Stimulated activated CD4-positive, alpha-beta T cell treated with anti-CD3 and anti-CD28 coated beads, Interleukin-4, amount 100 ng/mL, for 1 hour (primary cell): ENCODE data around the gene TAGLN.

ENCODE experiments used
- DNase-seq: peaks from one replicate; pipeline ENCODE4 v3.0.0-alpha.2; 2020

The TAGLN gene

GRCh38 chr11:117217141-117218084, 18.2 kb downstream of the TAGLN start:
- DNase-seq: no peak

- no peak for DNase-seq
Measured at GRCh38 chr11:117218133-117218915, 19.2 kb downstream of the TAGLN start.

DNA sequence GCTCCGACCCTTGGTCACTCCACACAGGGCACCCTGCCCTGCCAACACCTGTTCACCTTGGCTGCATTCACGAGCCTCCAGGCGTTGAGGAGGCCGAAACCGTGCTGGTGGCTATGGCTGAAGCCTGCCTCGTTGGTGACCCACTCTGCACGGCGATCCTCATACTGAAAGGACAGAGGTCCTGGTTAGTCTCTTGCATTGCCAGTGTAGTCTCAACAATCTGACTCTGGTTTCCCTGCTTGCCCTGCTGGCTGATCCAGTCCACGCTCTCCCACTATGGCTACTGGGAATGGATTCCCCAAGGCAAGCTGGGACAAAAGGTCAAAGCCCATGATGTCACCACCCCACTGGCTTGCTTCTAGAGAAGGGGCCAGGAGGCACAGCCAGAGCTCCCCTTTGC, 19.8 kb downstream of the TAGLN start:
- no peak for DNase-seq

DNA sequence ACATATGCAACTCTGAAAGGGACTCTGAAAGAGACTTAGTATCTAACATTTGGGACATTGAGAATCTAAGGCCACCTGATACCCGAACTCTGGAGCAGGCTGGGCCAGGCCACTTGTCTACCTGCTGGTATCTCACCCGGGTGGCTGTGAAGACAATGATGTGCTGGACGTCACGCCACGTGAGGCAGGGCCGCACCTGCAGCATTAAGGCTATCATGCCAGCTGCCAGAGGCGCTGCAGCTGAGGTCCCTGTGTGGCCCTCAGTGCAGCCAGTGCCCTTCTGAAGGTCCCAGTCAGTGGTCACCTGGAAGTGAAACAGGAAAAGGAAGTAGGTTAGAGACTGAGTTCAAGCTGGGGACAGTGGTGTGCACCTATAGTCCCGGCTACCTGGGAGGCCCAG, 20.3 kb downstream of the TAGLN start:
- DNase-seq: no peak

- no peak for DNase-seq
Measured at GRCh38 chr11:117219995-117220394, 20.8 kb downstream of the TAGLN start.

- no peak for DNase-seq
Measured at GRCh38 chr11:117220568-117220967, 21.4 kb downstream of the TAGLN start.

DNA sequence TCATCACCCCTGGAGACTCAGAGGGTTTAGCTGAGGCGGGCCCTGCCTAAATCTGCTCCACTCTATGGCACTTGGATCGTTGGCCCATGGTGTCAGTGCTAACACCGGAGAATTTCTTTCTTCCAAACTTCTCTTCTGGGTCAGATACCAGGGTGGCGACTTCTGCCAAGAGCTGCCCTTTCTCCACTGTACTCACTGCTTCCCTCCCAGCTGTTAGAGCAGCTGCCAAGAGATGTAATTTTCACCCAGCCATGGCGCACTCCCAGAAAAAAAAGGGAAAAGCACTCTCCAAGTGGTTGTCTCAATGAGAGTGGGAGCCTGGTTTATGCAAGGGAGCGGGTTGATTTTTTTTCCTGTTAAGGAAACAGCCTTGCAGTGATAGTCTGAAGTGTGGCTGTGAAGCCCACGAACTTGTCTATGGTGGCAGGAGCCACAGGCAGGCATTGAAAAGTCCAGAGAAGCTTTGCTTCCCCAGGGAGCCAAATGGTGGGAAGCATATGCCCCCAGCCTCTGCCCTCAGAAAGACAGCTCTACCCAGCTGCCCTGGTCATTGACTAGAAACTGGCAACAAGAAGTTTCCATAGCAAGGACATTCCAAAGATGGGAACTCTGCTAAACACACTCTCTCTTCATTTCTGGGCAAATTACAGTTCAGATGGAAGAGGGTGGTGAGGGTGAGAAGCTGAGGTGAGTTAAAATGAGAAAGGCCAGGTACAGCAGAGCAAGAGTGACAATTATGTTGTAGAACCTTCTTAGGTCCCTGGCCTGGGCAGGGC, 22.0 kb downstream of the TAGLN start:
- no peak for DNase-seq

DNA sequence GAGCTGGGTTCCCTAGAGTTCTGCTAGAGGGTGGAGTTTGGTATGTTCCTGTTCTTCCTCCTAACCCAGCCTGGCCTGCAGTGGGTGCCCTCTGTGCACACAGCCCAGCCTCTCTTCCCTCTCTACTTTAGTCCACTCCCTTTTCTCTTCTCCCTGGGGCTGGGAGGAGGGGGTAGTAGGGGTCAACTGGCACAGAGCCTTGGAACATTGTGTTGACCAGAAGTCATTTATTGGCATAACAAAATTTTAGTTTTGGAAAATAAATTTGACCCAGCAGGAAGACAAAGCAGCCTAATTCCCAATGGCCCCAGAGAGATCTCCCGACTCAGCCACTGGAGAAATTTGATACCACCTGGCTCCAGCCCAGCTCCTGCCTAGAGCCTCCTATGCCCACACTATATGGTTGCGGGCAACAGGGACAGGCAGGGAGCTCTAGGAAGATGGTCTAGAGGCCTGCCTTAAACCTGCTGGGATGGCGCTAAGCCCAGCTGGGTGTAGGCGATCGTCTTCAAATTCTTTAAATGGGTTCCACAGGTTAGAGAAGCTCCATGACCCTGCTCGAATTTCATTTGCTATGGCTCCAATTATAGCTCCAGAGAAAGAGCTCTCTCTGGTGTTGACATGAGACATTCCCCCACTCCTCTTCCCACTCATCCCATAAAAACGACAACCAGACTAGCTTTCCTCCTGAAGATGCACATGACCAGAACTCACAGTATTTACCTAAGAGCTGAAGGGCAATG, 22.8 kb downstream of the TAGLN start:
- DNase-seq: no peak

DNA sequence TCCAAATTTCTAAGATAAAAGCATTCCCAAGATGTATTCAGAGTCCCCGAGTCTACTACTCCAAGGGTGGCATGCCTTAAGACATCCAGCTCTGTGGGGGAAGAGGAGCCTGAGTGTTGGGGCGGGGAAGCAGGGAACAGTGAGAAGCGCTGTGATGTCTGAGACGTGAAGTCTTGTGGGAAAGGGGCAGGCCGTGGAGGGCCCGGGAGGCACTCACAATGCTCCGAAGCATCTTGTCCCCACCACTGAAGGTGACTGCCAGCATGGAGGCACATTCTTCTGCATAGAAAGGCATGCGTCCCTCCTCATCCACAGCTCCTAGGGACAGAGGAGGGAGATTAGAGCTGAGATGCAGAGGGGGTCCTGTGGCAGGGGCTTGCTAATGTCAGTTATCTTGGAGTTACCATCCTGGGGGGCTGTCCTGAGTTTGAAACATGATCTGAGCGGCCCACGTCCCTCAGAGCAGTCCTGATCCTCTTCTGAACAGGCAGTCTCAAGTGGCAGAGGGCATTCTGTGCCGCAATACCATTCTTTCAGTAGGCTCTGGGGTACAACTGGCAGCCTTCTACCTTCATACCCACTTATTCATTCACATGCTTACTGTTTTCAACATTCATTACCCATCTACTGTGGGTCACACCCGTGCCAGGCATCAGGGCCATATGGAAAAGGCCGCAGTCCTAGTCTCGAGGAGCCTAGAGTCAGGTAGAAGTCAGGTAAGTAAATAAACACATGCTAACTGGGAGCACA, 24.0 kb downstream of the TAGLN start:
- DNase-seq: no peak

DNA sequence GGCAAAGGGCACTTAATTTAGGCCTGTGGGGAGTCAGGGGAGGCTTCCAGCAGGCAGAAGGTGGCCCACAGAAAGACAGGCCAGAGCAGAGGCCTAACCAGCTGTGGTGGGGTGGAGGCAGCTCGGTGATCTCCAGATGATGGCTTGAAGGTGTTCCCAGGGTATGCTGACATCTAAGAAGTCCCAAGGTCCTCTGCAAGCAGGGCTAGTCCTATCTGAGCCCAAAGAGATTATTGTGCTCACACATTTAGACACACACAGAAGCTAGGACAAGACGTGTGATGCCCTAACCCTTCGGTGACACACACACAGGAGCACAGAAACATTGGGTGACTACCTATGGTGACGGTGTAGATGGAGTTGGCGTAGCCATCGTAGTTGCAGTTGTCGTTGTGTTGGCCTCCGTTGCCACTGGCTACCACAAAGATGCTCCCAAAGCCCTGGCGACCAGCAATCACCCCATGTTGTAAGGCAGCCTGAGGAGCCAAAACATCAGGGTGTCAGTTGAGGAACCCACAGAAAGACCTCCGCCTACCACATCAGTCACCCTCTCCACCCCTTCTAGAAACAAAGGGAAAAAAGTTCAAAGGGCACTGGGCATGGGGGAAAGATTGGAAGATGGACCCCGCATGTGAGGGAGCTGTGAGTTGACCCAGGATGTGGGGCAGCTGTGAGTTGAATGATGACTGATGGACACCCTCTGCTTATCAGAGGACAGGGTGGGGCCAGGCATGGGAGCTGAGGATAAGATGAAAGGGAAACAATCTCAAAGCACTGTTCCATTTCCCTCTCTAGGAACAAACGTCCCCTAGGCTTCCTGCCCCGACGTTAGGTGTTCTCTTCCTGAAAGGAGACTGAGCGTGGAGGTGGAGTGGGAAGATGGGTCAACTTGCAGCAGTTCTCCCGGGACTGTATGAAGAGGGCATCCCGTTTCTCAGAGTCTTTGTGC, 24.8 kb downstream of the TAGLN start:
- no peak for DNase-seq

DNA sequence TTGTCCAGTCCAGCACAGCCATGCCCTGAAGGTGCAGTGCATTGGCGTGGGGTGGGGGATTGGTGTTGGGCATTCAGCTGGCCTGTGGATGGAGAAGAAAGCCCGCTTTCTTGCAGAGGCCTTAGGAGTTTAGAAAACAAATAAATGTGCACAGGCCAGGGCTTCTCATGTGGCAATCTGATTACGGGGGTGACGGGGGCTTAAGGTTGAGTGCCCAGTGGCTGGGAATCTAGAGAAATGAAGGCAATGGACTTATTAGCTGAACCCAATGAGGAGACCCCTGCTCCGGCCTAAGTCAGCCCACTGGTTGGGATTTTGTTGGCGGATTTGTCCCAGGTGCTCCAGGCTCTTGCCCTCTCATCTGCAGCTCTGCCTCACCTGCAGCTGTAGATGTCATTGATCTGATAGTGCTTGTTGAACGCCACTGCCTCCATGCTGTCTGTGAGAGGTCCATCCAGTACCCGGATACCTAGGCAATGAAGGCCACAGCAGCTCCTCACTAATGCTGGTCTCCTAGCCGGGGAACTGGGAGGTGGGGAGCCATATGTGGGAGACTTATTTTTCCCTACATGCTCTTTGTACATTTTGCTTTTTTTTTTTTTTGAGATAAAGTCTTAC, 26.5 kb downstream of the TAGLN start:
- no peak for DNase-seq

DNA sequence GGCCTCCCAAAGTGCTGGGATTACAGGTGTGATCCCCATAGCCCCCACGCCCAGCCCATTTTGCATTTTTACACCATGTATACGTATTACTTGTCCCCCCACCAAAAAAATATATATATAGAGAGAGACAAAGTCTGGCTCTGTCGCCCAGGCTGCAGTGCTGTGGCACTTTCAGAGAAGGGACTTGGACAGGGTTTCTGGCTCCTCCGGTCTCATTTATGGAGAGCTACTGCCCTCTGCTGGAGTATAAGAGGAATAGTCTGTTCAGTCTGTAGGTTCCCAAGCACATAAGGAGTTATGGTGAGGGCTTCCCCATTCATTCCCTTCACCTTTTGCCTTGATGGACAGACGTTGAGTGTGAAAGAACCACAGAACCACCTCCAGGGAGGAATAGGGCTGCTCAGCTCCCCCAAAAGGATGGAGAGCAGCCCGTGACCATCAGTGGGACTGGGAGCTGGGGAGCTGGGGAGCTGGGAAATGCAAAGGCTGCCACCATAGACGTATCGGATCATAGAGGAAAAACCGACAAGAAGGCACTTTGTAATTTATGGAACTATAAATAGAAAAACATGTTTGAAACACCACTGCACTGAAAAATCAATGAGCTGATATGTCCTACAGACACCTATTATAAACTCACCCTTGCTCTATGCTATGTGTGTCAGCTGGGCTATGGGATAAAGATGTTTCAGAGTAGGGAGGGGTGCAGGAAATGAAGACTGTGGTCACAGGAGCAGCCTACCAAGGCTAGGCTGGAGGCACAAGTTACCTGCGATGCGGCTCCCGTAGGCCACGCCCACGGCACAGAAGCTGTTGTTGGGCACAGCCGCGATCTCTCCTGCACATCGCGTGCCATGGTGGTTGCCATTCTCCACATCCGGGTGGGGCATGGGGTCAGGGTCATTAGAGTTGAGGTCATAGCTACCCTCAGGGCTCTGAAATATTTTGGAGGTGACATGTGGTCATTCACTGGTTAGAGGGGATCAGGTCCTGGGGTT, 27.5 kb downstream of the TAGLN start:
- DNase-seq: peak; percentile 21

DNA sequence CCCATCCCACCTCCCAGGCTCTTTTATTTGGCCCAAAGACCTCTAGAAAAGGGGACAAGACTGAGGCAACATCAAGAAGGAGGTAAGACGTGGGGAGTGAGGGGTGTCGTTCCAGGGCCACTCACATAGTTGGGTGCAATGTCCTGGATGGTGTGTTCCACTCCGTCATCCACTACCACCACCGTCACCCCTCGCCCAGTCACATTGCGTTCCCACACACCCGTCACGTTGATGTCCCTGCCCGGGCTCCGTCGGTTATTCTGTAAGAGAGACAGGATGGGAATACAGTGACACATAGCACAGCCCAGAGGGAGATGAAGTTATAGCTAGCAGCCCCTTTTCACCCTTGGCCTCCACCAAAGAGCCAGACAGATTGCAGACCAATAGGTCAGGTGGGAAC, 28.9 kb downstream of the TAGLN start:
- no peak for DNase-seq

GRCh38 chr11:117229411-117229810, 30.2 kb downstream of the TAGLN start:
- DNase-seq: no peak

- no peak for DNase-seq
Measured at GRCh38 chr11:117229931-117230285, 30.7 kb downstream of the TAGLN start.

DNA sequence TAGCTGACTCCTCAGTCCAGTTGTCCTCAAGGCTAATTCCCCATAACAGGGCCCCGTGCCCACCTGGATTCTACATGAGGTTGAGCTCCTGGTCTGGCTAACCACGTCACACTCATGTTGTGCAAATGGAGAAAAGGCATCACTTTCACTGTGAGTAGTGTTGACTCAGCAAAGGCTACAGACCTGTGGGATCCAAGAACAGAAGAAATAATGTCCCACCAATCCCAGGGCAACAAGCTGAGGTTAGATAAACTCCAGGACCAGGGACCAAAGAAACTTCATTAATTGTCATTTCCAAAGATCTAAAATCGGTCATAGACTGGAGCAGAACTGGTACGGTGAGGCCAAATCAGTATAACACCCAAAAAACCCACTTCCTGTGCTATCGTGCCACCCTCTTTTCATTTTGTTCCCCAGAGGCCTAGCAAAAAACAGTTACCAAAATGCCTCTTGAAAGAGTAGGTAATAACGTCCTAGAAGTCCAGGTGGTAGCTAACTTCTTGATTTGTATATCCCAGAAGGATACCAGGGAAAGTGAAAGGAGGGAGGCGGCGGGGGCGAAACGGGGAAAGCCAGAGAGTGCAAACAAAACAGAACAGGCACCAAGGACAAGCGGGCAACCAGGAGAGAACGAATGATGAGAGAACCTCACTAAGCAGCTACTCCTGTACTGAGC, 31.3 kb downstream of the TAGLN start:
- peak; percentile 41 for DNase-seq

DNA sequence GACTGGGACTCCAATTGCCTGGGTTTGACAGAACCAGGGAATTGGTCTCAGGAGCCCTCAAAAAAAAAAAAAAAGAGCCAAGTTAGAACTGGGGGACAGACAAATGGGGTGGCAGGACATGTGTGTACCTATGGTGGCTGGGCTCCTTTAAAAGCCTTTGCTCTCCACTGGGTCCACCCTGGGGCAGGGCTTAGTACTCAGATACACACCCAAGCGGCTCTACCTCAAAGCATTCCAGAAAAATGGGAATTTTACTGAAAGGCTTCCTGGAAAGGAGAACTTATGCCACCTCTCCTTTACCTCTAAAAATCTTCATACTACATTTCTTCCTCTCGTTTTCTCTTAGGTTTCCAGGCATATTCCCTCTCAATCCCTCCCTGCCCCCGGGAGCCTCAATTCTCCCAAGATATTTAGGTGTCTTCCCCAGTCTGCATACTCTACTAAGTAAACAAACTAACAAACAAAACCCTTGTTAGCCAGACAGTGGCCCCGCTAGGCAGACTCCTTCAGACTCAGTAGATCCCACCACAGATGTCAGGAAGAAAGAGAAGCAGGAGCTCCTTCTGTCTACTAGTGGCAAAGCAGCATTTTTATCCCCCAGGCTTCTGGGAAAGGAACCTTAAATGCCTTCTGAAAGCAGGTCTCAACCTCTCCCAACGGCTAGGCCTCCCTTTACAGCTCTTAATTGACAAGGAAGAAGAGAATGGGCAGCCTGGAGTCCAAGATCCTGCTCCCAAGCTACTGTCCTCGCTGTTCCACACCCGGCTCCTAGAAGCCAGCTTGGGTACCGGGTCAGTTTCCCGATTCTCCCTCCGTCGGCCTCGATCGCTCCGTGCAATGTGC, 32.0 kb downstream of the TAGLN start:
- no peak for DNase-seq

GRCh38 chr11:117231842-117232091, 32.6 kb downstream of the TAGLN start, which contains the start of gene PCSK7:
PCSK7 (minus strand) TSS chr11:117232073; CDS start chr11:117229844, 2,229 bp downstream.
- no peak for DNase-seq
